NCI-H187 treated with DMSO at 0.1 percent for 48 hours (cell line): Measurements from ENCODE around the gene VASP.

Experiments
- DNase-seq: peaks from one replicate; lab custom pipeline; 2025; lab: John Stamatoyannopoulos, UW

VASP gene

GRCh38 chr19:45554481-45554880 lies 47.2 kb downstream of the VASP start:
- no peak for DNase-seq

DNA sequence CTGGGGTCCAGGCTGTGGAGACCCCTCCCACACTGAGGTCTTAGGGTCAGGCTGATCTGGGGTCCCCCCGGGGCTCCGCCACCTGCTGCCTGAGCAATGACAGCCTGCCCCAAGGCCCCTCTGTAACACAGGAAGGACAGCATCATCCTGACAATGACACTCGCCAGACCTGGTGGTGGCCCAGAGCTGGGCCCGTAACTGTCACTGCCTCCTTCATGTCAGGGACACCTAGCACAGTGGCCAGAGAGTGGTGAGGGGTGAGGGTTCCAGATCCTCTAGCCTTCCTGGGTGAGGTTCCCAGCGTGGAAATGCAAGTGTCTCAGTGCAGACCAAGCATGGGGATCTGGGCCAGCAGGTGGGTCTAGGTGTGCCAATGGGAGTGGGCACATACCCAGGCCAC lies 49.6 kb downstream of the VASP start:
- DNase-seq: no peak

GRCh38 chr19:45558399-45558878 lies 51.2 kb downstream of the VASP start:
- DNase-seq: no peak

GRCh38 chr19:45560038-45560437 lies 52.8 kb downstream of the VASP start:
- DNase-seq: no peak

- no peak for DNase-seq
These were observed 53.4 kb downstream of the VASP start for GRCh38 chr19:45560686-45561085.

- no peak for DNase-seq
These were observed 57.0 kb downstream of the VASP start for GRCh38 chr19:45564131-45564780.

DNA sequence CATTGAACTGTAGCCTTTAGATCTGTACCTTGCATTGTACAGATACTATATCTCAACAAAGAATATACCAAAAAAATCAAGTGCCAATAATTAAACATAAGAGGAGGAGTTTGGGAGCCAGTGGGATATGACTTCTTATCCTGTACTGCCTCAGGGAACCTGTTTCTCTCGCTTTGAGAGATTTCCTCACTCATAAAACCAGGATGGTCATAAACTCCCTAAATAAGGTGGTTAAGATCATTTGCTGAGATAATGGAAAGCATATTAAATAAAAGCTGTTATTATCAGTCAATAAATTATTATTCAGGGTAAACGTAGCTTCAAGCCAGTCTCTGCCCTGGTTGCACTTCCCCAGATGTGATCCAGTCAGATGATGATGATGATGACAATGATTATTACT lies 60.3 kb downstream of the VASP start:
- no peak for DNase-seq

GRCh38 chr19:45568732-45569131 lies 61.5 kb downstream of the VASP start:
- DNase-seq: no peak

- no peak for DNase-seq
These were observed 62.5 kb downstream of the VASP start for GRCh38 chr19:45569619-45570421.

GRCh38 chr19:45571457-45572220 lies 64.4 kb downstream of the VASP start:
- DNase-seq: no peak

DNA sequence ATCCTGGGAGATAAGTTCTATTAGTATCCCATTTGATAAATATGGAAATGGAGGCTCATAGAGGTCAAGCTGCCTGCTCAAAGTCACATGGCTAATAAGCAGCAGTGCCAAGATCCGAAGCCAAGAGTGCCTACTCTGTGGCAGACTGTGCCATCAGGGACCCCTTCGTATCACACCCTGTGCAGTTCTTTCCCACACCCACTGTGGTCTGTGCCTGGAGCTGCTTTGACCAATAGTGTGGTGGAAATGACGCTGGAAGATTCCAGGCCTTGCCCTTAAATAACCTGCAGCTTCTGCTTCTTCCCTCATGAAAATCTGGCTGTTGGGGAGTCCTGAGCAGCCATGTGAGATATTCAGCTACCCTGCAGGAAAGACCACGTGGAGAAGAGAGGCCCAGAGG lies 67.2 kb downstream of the VASP start:
- no peak for DNase-seq

DNA sequence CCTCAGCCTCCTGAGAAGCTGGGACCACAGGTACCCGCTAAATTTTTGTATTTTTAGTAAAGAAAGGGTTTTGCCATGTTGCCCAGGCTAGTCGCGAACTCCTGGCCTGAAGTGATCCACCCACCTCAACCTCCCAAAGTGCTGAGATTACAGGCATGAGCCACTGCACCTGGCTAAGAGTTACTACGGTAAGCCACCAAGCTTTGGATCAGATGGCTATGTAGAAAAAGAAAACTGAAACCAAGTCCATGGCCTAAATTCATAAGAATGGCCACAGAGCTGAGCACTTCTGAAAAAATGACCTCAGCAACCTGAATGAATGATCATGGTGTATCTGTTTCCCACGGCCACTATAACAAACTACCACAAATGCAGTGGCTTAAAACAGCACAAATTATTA lies 67.9 kb downstream of the VASP start:
- DNase-seq: no peak
